Measurements from ENCODE around the gene STRADA.

STRADA gene

DNA sequence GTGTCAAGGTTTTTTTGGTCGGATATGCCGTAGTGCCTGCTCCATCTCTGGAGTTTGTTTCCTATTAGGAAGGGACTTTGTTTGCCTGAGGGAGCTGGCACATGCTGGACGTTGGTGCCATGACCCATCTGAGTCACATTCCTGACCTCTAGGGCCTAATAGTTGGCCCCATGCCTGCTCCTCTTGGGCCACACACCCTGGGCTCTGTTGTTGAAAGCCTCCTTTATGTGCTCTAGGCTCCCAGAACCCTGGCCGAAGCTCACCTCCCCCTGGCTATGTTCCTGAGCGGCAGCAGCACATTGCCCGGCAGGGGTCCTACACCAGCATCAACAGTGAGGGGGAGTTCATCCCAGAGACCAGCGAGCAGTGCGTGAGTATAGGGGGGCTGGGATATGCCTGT lies 60.1 kb downstream of the STRADA start:
- DNase-seq, result no peak

DNA sequence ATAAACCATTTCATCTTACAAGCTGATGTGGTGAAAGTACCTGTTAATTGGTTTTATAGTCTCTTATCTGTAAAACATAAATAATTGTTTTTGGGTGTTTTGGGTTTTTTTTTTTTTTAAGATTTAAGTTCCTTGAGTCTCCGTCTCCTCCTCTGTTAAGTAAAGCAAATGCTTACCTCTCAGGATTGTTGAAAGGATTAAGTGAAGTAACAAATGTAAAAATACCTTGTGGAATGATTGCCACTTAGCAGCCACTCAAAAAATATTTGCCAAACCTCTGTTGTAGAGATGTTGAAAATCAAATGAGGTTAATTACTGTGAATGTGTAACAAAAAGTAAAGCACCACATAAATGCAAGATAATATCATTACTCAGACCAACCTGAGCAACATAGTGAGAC lies 60.9 kb downstream of the STRADA start:
- no peak for DNase-seq

DNA sequence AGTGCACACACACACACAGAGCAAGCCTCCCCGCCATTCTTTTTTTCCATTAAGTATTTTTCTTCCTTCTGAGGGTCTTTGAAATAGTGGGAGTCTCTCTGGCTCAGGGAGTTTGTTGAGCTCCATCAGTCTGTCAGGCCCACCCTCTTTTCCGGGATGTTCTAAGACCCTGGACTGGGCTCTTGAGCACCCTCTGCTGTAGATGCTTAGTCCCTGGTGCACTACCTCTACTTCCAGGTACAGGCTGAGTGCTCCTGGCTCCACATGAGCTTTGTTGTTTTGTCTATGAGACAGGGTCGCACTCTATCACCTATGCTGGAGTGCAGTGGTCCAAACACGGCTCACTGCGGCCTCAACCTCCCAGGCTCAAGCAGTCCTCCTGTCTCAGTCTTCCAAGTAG lies 62.4 kb downstream of the STRADA start:
- no peak for DNase-seq

- no peak for DNase-seq
Observed at GRCh38 chr17:63676584-63676983, 65.0 kb downstream of the STRADA start.

DNA sequence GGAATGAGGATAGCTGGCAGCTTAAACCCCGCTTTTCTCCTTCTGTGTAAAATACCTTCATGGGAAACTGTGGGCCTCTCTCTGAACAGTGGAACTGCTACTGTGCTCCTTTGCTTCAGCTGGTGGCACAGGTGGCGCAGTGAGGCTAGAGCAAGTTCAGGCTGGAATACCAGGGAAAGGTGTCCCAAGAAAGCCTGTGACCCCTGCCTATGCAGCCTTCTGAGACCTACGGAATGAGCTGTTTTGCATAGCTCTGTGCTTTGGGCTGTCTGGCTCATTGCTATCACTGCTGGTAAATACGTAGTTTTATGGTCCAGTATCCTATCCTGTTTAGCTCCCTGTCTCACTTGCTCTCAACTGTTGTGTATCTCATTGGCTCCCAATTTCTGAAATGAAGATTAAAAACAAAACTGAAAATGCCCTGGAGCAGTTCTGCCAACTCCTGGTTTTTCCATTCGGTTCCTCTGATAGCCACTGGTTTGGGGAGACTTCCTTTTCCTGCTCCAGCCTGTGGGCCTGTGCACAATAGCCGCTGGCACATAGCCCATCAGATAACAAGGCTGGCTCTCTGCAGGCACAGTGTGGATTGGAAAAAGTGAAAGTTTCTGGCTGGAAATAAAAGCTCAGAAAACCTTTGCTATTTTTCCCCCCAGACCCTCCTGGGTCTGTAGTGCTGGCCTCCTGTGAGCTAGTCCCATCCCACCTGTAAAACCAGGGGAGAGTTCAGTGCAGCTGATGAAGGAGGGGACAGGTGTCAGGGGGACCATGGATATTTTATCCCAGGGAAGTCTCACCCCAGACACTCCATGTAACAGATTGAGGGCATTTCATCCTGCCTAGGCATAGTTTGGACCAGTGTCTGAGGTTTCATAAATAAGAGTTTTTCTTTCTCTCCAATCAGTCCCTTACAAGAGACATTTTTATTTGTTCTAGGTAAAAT lies 65.7 kb downstream of the STRADA start:
- no peak for DNase-seq

GRCh38 chr17:63675231-63675606 lies 66.4 kb downstream of the STRADA start:
- DNase-seq, result no peak

- no peak for DNase-seq
Observed at GRCh38 chr17:63672856-63673255, 68.7 kb downstream of the STRADA start.

GRCh38 chr17:63665527-63666214 lies 75.9 kb downstream of the STRADA start:
- no peak for DNase-seq

- DNase-seq, result no peak
Observed at GRCh38 chr17:63659850-63660249, 81.7 kb downstream of the STRADA start.

DNA sequence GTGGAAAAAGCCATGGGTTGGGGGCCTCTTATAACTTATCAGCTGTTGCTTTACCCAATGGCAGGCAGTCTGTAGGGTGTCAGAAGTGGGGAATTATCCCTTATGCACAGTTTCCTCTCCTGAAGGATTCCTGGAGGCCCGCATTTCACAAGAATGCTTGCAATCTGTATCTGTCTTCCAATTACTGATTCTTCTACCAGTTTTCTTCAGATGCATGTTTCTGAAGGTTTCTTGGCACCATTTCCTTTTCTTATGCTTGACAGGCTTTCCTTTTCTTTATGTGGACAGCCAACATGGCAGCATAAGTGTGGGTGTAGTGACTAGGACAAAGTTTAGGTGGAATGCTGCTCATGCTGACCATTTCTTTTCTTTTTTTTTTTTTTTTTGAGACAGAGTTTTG lies 83.2 kb downstream of the STRADA start:
- DNase-seq, result no peak

DNA sequence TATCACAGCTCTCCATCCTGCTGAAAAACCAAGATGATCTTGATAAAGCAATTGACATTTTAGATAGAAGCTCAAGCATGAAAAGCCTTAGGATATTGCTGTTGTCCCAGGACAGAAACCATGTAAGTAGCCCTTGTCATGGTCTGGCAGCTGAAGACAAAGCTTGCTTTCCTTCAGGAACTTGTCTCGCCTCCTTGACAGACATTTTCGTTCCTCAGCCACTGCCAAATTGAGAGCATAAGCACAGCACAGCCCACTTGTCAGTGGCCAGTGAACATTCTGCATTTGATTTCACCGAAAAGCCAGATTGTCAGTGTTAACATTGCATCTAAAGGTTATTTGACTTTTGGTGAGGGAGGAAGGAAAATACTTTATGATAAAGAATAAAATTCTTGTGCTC lies 83.8 kb downstream of the STRADA start:
- DNase-seq, result no peak

DNA sequence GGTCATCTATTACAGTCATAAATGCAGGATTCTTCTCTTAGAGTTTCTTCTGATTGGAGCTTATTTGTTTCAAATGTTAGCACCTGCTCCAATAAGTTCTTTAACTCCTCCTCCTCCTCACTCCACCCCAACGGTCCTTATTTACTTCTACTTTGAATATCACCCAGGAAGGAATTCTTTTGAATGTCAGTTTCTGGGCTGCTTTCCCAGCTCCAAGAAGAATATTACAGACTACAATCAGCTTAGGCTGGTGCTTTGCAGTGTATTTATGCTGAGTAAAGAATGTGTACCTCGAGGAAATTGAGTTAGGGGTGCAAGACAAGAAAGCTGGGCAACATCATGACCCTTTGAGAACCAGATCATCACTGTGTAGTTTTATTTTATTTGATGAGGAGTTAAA lies 88.5 kb downstream of the STRADA start:
- DNase-seq, result no peak
